GM19452 (cell line): Measurements from ENCODE around the gene ITGA5.

Experiments
- ATAC-seq: cut with Tn5 transposase; IDR thresholded peaks from one replicate; pipeline ENCODE4 v1.9.1; 2021; ENCODE audit not compliant: unreplicated experiment

Gene ITGA5

GRCh38 chr12:54419088-54419887 lies at the start of gene ITGA5:
Gene ITGA5 (minus strand): TSS chr12:54419266. CDS start chr12:54419198, 68 bp downstream.
- no peak for ATAC-seq

GRCh38 chr12:54465857-54466523 lies 46.9 kb upstream of the ITGA5 start:
- ATAC-seq = no peak

GRCh38 chr12:54463484-54463883 lies 44.4 kb upstream of the ITGA5 start:
- no peak for ATAC-seq

GRCh38 chr12:54463034-54463433 lies 44.0 kb upstream of the ITGA5 start:
- no peak for ATAC-seq

- ATAC-seq = no peak
Measured at GRCh38 chr12:54460317-54460923, 41.4 kb upstream of the ITGA5 start.

- ATAC-seq = no peak
Measured at GRCh38 chr12:54459355-54459754, 40.3 kb upstream of the ITGA5 start.

GRCh38 chr12:54455760-54456469 lies 36.8 kb upstream of the ITGA5 start:
- no peak for ATAC-seq

GRCh38 chr12:54452628-54453027 lies 33.6 kb upstream of the ITGA5 start:
- ATAC-seq = no peak

GRCh38 chr12:54448344-54448743 lies 29.3 kb upstream of the ITGA5 start:
- ATAC-seq = no peak

- no peak for ATAC-seq
Measured at GRCh38 chr12:54447917-54448316, 28.9 kb upstream of the ITGA5 start.

GRCh38 chr12:54444206-54444605 lies 25.1 kb upstream of the ITGA5 start:
- no peak for ATAC-seq

GRCh38 chr12:54443446-54443845 lies 24.4 kb upstream of the ITGA5 start:
- ATAC-seq = no peak

GRCh38 chr12:54442961-54443360 lies 23.9 kb upstream of the ITGA5 start:
- ATAC-seq = no peak

GRCh38 chr12:54442099-54442498 lies 23.0 kb upstream of the ITGA5 start:
- ATAC-seq = no peak

- ATAC-seq = no peak
Measured at GRCh38 chr12:54439521-54440255, 20.6 kb upstream of the ITGA5 start.

GRCh38 chr12:54439096-54439495 lies 20.0 kb upstream of the ITGA5 start:
- ATAC-seq = no peak

GRCh38 chr12:54438517-54438916 lies 19.5 kb upstream of the ITGA5 start:
- ATAC-seq = no peak

- no peak for ATAC-seq
Measured at GRCh38 chr12:54437697-54438096, 18.6 kb upstream of the ITGA5 start.

- ATAC-seq = no peak
Measured at GRCh38 chr12:54437243-54437642, 18.2 kb upstream of the ITGA5 start.

- no peak for ATAC-seq
Measured at GRCh38 chr12:54432815-54433164, 13.7 kb upstream of the ITGA5 start.
